ENCODE results near the gene ZFYVE28. TPM values are rescaled to one million over a fixed set of nuclear protein-coding genes. Genes with fewer than 3 reads are reported as not detected.
A peak's percentile ranks its signal among the peaks of the same experiment; 100 is the strongest.

Gene ZFYVE28
- total RNA-seq, 2 experiments from 2014 or later: 14.8 to 17.2 TPM

- Mint-ChIP-seq H3K4me1 (peaks cover 30% of the 10 kb centered on the region), H3K27me3 (peaks cover 7% of the 10 kb centered on the region), H3K9me3 (peaks cover 3% of the 10 kb centered on the region), H3K4me3 (no peak overlapping the region), H3K27ac (peak overlapping the region; percentile 6), H3K36me3 (ENCODE audit: low read depth) (no peaks in the 10 kb centered on the region)
- CTCF ChIA-PET: interaction anchor here (0.5 to 1.8 kb wide), 3 partner anchors 11 to 169 kb away, joined by 3 to 6 read pairs (median 3); no protein-coding TSS in a partner anchor
- POLR2A ChIA-PET: no interaction called here
- DNase-seq: no peak
Observed at GRCh38 chr4:2292646-2293108, 125.8 kb downstream of the ZFYVE28 start.

GRCh38 chr4:2291705-2292645 lies 126.5 kb downstream of the ZFYVE28 start:
- no peaks in the 10 kb centered on the region for H3K36me3 Mint-ChIP-seq (ENCODE audit: low read depth)
- ChIA-PET CTCF (interaction anchor here (0.5 kb wide), 1 partner anchor 169 kb away, joined by 3 read pairs; no protein-coding TSS in a partner anchor), POLR2A (no interaction called here)
- H3K4me3 Mint-ChIP-seq: no peak overlapping the region
- H3K27ac Mint-ChIP-seq: no peak overlapping the region
- peaks cover 7% of the 10 kb centered on the region for H3K27me3 Mint-ChIP-seq
- DNase-seq: no peak
- peaks cover 3% of the 10 kb centered on the region for H3K9me3 Mint-ChIP-seq
- H3K4me1 Mint-ChIP-seq: peaks cover 27% of the 10 kb centered on the region

GRCh38 chr4:2290974-2291704 lies 127.3 kb downstream of the ZFYVE28 start:
- Mint-ChIP-seq H3K4me3 (peak overlapping the region; percentile 43), H3K9me3 (peaks cover 3% of the 10 kb centered on the region), H3K4me1 (peaks cover 25% of the 10 kb centered on the region), H3K36me3 (ENCODE audit: low read depth) (no peaks in the 10 kb centered on the region), H3K27ac (peak overlapping the region; percentile 86), H3K27me3 (peaks cover 7% of the 10 kb centered on the region)
- peak; percentile 77 for DNase-seq
- POLR2A ChIA-PET: no interaction called here
- CTCF ChIA-PET: interaction anchor here (1.2 to 1.7 kb wide), 2 partner anchors 9 to 27 kb away, joined by 4 read pairs; no protein-coding TSS in a partner anchor

- peak overlapping the region; percentile 86 for H3K27ac Mint-ChIP-seq
- peaks cover 22% of the 10 kb centered on the region for H3K4me1 Mint-ChIP-seq
- H3K27me3 Mint-ChIP-seq: peaks cover 7% of the 10 kb centered on the region
- H3K36me3 Mint-ChIP-seq (ENCODE audit: low read depth): no peaks in the 10 kb centered on the region
- H3K4me3 Mint-ChIP-seq: no peak overlapping the region
- no peak for DNase-seq
- peaks cover 3% of the 10 kb centered on the region for H3K9me3 Mint-ChIP-seq
- CTCF ChIA-PET: interaction anchor here (1.2 to 1.7 kb wide), 2 partner anchors 10 to 26 kb away, joined by 4 read pairs; no protein-coding TSS in a partner anchor
- POLR2A ChIA-PET: no interaction called here
Observed at GRCh38 chr4:2290488-2290887, 128.0 kb downstream of the ZFYVE28 start.

DNA sequence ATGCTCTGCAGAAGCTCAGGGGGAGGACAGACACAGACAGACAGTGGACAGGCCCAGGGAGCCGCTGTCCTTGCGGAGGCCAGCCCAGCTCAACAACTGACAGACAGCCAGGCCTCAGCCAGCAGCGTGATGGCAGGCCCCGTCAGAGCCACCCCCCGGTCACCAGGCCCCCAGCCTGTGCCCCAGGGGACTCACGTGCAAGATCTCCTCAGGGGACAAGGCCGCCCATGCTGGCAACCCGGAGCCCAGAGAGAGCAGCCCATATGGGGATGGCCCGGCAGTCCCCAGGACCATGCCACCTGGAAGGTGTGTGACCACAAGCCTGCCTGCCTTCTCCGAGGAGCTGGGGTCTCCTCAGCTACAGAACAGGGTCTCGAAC lies 128.5 kb downstream of the ZFYVE28 start:
- DNase-seq: no peak
- Mint-ChIP-seq H3K27me3 (peaks cover 7% of the 10 kb centered on the region), H3K36me3 (ENCODE audit: low read depth) (no peaks in the 10 kb centered on the region), H3K4me3 (no peak overlapping the region), H3K27ac (no peak overlapping the region), H3K9me3 (peaks cover 3% of the 10 kb centered on the region), H3K4me1 (peaks cover 21% of the 10 kb centered on the region)
- POLR2A ChIA-PET: no interaction called here
- CTCF ChIA-PET: interaction anchor here (1.7 kb wide), 1 partner anchor 10 kb away, joined by 4 read pairs; no protein-coding TSS in a partner anchor

GRCh38 chr4:2289311-2289954 lies 129.0 kb downstream of the ZFYVE28 start:
- Mint-ChIP-seq H3K36me3 (ENCODE audit: low read depth) (no peaks in the 10 kb centered on the region), H3K4me3 (no peak overlapping the region), H3K4me1 (peaks cover 21% of the 10 kb centered on the region), H3K9me3 (peaks cover 3% of the 10 kb centered on the region), H3K27me3 (peaks cover 7% of the 10 kb centered on the region), H3K27ac (no peak overlapping the region)
- ChIA-PET CTCF (interaction anchor here (1.7 kb wide), 1 partner anchor 11 kb away, joined by 4 read pairs; no protein-coding TSS in a partner anchor), POLR2A (no interaction called here)
- DNase-seq: no peak

DNA sequence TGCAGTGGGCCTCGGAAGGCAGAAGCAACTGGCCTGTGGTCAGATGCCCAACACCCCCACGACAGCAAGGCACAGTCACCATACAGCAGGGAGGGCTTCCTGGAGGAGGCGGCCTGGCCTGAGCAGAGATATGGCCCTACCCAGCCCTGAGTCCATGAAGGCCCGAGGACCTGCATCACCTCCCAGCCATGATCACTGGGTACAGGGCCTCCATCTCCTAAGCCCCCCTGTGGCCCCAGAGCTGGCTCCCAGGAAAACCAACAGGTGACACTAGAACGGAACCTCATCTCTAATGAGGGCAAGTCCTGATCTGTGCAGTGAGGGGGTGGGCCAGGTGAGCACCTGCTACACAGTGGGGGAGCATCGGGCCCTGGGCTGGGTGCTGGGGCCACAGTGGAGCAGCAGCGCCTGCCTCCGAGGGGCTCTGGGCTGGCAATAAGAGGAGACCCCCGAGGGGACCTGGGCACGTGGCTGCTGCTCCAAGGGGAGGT lies 130.3 kb downstream of the ZFYVE28 start:
- H3K27ac Mint-ChIP-seq: no peak overlapping the region
- peaks cover 2% of the 10 kb centered on the region for H3K9me3 Mint-ChIP-seq
- peaks cover 3% of the 10 kb centered on the region for H3K36me3 Mint-ChIP-seq (ENCODE audit: low read depth)
- ChIA-PET POLR2A (no interaction called here), CTCF (interaction anchor here (1.4 kb wide), 1 partner anchor 67 kb away, joined by 4 read pairs; no protein-coding TSS in a partner anchor)
- DNase-seq: no peak
- H3K4me1 Mint-ChIP-seq: peaks cover 24% of the 10 kb centered on the region
- H3K27me3 Mint-ChIP-seq: peaks cover 7% of the 10 kb centered on the region
- no peak overlapping the region for H3K4me3 Mint-ChIP-seq

DNA sequence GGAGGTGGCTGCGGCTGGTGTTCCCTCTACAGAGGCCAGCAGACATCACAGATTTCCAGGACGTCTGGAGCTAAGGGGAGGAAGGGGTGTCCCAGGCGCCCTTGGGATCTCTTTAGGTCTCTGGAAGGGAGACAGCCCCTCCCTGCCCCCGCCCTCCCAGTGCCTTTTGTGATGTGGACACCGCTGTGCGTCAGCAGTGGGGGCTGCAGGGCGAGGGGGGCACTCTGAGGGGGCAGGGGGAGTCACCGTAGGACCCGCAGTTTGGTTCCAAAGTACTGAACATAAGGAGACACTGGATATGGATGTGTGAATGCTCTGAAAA lies 130.9 kb downstream of the ZFYVE28 start:
- DNase-seq: no peak
- H3K27ac Mint-ChIP-seq: no peak overlapping the region
- H3K27me3 Mint-ChIP-seq: peaks cover 4% of the 10 kb centered on the region
- no peak overlapping the region for H3K4me3 Mint-ChIP-seq
- H3K9me3 Mint-ChIP-seq: peaks cover 2% of the 10 kb centered on the region
- POLR2A ChIA-PET: no interaction called here
- peaks cover 25% of the 10 kb centered on the region for H3K4me1 Mint-ChIP-seq
- peaks cover 3% of the 10 kb centered on the region for H3K36me3 Mint-ChIP-seq (ENCODE audit: low read depth)
- CTCF ChIA-PET: interaction anchor here (1.4 kb wide), 1 partner anchor 67 kb away, joined by 4 read pairs; no protein-coding TSS in a partner anchor

GRCh38 chr4:2286904-2287593 lies 131.4 kb downstream of the ZFYVE28 start:
- H3K4me3 Mint-ChIP-seq: no peak overlapping the region
- no peak overlapping the region for H3K27ac Mint-ChIP-seq
- no peaks in the 10 kb centered on the region for H3K27me3 Mint-ChIP-seq
- peaks cover 30% of the 10 kb centered on the region for H3K4me1 Mint-ChIP-seq
- peaks cover 3% of the 10 kb centered on the region for H3K36me3 Mint-ChIP-seq (ENCODE audit: low read depth)
- peaks cover 2% of the 10 kb centered on the region for H3K9me3 Mint-ChIP-seq
- POLR2A ChIA-PET: no interaction called here
- CTCF ChIA-PET: interaction anchor here (1.4 kb wide), 1 partner anchor 66 kb away, joined by 4 read pairs; no protein-coding TSS in a partner anchor
- no peak for DNase-seq

DNA sequence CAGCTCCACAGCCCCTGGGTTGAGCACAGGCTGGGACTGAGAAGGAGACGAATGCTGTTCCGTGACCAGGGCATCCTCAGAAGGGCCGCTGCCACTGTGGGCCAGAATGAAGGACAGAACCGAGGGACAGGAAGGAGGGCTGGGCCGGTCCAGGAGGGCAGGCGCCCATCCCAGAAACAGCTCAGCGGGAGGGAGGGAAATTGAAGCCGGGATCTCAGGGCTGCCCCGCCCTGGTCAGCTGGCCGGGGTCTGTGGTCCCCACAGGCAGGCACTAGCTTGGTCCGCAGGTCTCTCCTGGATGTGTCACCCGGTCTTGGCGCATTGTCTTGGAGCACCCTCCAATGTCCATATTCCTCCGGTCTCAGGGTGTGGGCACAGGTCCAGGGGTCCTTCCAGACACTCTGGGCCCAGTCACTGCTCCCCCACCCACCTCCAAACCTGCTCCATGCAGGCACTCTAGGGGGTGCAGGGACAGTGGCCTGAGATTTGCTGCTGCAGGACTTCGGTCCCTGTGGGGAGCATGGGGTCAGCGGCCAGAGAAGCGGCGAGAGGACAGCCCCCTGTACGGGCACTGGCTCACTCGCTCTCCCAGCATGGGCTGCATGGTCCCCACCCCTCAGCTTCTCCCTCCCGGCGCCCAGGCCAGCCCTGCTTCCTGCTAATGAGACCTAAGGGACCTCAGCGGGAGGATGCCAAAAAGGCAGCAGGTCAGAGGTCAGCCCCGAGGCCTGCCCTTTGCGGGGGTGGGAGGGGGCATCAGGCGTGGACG lies 132.6 kb downstream of the ZFYVE28 start:
- peaks cover 3% of the 10 kb centered on the region for H3K36me3 Mint-ChIP-seq (ENCODE audit: low read depth)
- peaks cover 36% of the 10 kb centered on the region for H3K4me1 Mint-ChIP-seq
- no peaks in the 10 kb centered on the region for H3K27me3 Mint-ChIP-seq
- H3K4me3 Mint-ChIP-seq: no peak overlapping the region
- no peak overlapping the region for H3K27ac Mint-ChIP-seq
- ChIA-PET CTCF (interaction anchor here (1.0 to 1.2 kb wide), 2 partner anchors 66 to 127 kb away, joined by 3 to 4 read pairs; no protein-coding TSS in a partner anchor), POLR2A (no interaction called here)
- no peak for DNase-seq
- H3K9me3 Mint-ChIP-seq: peaks cover 2% of the 10 kb centered on the region

- no peak for DNase-seq
- POLR2A ChIA-PET: no interaction called here
- H3K9me3 Mint-ChIP-seq: peaks cover 2% of the 10 kb centered on the region
- no peak overlapping the region for H3K4me3 Mint-ChIP-seq
- CTCF ChIA-PET: interaction anchor here (1.0 to 1.2 kb wide), 2 partner anchors 65 to 128 kb away, joined by 3 to 4 read pairs; no protein-coding TSS in a partner anchor
- H3K27ac Mint-ChIP-seq: peak overlapping the region; percentile 41
- no peaks in the 10 kb centered on the region for H3K27me3 Mint-ChIP-seq
- H3K4me1 Mint-ChIP-seq: peaks cover 34% of the 10 kb centered on the region
- peaks cover 3% of the 10 kb centered on the region for H3K36me3 Mint-ChIP-seq (ENCODE audit: low read depth)
Observed at GRCh38 chr4:2284934-2285612, 133.4 kb downstream of the ZFYVE28 start.

Data from activated CD4-positive, alpha-beta T cell treated with anti-CD3 and anti-CD28 coated beads, Interleukin-2, amount 10 ng/mL, durations not matched to agents 7 days and 5 days (primary cell).